ENCODE data around the gene FOXF1. TPM values are rescaled to one million over a fixed set of nuclear protein-coding genes. Genes with fewer than 3 reads are reported as not detected.

Gene FOXF1
- total and polyA plus RNA-seq, 2 donors from 2014 or later: 0.57 to 0.67 TPM

DNA sequence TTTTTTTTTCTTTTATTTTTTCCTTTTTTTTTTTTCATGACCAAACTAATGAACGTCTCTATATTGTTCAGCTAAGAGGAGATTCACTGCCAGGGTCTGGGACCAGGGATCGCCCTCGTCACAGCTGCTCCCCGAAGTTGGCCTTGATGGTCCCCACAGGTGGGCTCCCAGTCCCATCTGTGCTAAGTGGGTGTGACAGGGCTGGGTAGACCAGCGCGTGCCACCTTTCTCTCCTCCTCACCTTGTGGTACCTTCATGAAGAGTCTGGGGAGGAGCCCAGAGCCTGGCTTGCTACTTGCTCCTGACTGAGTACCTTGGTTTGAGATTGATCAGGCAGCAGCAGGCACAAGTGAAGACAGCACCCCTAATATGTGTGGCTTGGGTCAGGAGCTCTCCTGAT lies 6.5 kb upstream of the FOXF1 start:
- intact Hi-C loops (cut with DNase I): loop anchor here (10.0 kb wide), 1 partner anchor 169 kb away; no protein-coding TSS in a partner anchor
- no peak for FAIRE-seq
- H3K27ac ChIP-seq (ENCODE audit: low read depth in 2 of 2, low read length in 2 of 2): no peak overlapping the region

DNA sequence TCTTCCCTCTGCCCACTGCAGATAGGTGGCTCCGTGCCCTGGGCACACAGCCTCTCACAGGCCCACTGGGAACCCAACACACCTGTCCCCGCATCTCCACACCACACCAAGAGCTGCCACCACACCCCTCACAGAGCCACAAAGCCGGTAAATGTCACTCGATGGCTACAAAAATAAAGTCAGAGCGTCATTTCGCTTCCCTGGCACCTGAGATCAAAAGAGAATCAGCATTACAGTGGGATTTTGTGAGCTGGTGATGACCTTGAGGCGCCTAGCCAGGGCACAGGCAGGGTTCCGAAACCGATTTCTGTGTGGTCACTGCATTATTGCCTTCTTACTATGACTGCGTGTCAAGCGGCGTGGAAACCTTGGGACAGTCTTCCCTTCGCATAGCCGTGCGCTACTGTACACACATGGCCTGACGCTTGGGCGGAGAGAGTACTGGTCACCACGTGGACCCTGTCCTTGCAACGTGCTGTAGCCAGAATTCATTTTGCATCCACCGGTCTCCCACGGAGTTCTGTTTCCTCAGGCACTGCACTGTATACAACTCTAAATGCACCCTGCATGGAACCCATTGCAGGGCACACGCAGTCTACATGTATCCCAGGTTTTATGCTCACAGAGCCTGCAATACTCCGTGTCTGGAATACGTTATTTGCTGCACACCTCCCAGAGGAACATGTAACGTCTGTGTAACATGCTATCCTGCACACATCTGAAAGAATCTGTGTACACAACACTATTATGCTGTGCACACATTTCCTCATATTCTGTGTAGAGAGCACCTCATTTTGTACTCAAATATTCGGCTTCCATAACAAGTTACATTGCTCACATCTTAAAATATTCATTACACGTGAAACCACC lies 5.8 kb upstream of the FOXF1 start:
- intact Hi-C loops (cut with DNase I): loop anchor here (10.0 kb wide), 1 partner anchor 170 kb away; no protein-coding TSS in a partner anchor
- H3K27ac ChIP-seq (ENCODE audit: low read depth in 2 of 2, low read length in 2 of 2): no peak overlapping the region
- peaks cover 78% of the 10 kb centered on the region for H3K27me3 ChIP-seq (ENCODE audit: control insufficient read depth, insufficient read depth, low read length)
- DNase-seq: peak in 1 of 5 donors; percentile 28
- TF ChIP-seq, protein P1, sequence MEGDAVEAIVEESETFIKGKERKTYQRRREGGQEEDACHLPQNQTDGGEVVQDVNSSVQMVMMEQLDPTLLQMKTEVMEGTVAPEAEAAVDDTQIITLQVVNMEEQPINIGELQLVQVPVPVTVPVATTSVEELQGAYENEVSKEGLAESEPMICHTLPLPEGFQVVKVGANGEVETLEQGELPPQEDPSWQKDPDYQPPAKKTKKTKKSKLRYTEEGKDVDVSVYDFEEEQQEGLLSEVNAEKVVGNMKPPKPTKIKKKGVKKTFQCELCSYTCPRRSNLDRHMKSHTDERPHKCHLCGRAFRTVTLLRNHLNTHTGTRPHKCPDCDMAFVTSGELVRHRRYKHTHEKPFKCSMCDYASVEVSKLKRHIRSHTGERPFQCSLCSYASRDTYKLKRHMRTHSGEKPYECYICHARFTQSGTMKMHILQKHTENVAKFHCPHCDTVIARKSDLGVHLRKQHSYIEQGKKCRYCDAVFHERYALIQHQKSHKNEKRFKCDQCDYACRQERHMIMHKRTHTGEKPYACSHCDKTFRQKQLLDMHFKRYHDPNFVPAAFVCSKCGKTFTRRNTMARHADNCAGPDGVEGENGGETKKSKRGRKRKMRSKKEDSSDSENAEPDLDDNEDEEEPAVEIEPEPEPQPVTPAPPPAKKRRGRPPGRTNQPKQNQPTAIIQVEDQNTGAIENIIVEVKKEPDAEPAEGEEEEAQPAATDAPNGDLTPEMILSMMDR (IDR thresholded peaks at IDR 0.05; ENCODE audit: borderline replicate concordance, extremely low read depth, insufficient read depth): no peak
- no peak overlapping the region for H3K9ac ChIP-seq (ENCODE audit: low read length in 3 of 3)
- no peaks in the 10 kb centered on the region for H3K9me3 ChIP-seq (ENCODE audit: control insufficient read depth in 2 of 3, insufficient read depth in 1 of 3, low read length in 3 of 3)
- no peak overlapping the region for H3K4me3 ChIP-seq (ENCODE audit: low read length in 3 of 3)
- H3K36me3 ChIP-seq (ENCODE audit: control insufficient read depth in 2 of 3, insufficient read depth in 3 of 3, low read length in 3 of 3): no peaks in the 10 kb centered on the region
- no peak for FAIRE-seq
- peaks cover 0 to 15% (median 0%) of the 10 kb centered on the region in 3 donors for H3K4me1 ChIP-seq (ENCODE audit: control insufficient read depth in 2 of 3, insufficient read depth in 2 of 3, low read depth in 1 of 3, low read length in 3 of 3)

More for the DNA sequence above, 6.5 kb upstream of the FOXF1 start:
- Histone ChIP-seq H3K27me3 (ENCODE audit: control insufficient read depth, insufficient read depth, low read length) (peaks cover 81% of the 10 kb centered on the region), H3K36me3 (ENCODE audit: control insufficient read depth in 2 of 3, insufficient read depth in 3 of 3, low read length in 3 of 3) (no peaks in the 10 kb centered on the region), H3K9ac (ENCODE audit: low read length in 3 of 3) (no peak overlapping the region), H3K4me1 (ENCODE audit: control insufficient read depth in 2 of 3, insufficient read depth in 2 of 3, low read depth in 1 of 3, low read length in 3 of 3) (peaks cover 0 to 12% (median 0%) of the 10 kb centered on the region in 3 donors), H3K9me3 (ENCODE audit: control insufficient read depth in 2 of 3, insufficient read depth in 1 of 3, low read length in 3 of 3) (no peaks in the 10 kb centered on the region), H3K4me3 (ENCODE audit: low read length in 3 of 3) (no peak overlapping the region)
- peak in 1 of 5 donors; percentile 29 for DNase-seq
- TF ChIP-seq, protein P1 (IDR thresholded peaks at IDR 0.05; ENCODE audit: borderline replicate concordance, extremely low read depth, insufficient read depth): no peak

DNA sequence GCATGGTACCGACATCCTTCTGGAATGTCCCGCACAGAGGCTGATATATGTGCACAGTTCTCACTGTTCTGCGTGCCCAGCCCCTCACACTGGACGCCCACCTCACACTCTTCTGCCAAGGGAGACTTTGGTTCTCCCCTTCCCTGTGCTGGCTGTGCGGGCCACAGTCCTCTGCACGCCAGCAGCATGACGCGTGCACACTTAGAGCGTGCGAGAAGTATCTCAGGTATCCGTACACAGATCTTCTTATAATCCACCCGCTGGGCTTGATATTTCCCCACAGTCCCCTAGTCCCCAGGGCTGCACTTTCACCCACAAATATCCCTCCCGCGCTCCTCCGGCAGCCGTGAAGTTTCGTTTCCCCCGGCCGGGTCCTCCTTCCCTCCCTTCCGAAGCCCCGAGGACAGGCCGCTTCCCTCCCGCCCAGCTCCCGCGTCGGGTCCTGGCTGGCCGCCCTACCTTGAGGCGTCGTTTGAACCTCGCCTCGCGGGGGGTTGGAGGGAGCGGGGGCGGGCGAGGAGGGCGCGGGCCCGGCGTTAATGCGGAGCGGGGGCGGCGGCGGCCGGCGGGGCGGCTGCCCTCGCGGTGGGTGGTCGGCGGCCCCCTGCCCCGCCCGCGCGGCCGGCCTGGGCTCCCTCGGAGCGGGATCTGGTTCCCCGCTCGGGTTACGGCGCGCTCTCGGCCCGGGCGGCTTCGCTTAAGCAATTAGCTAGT lies 5.0 kb upstream of the FOXF1 start:
- Histone ChIP-seq H3K4me3 (ENCODE audit: low read length in 3 of 3) (no peak overlapping the region), H3K4me1 (ENCODE audit: control insufficient read depth in 2 of 3, insufficient read depth in 2 of 3, low read depth in 1 of 3, low read length in 3 of 3) (peaks cover 0 to 15% (median 0%) of the 10 kb centered on the region in 3 donors), H3K27me3 (ENCODE audit: control insufficient read depth, insufficient read depth, low read length) (peaks cover 71% of the 10 kb centered on the region), H3K9ac (ENCODE audit: low read length in 3 of 3) (no peak overlapping the region), H3K36me3 (ENCODE audit: control insufficient read depth in 2 of 3, insufficient read depth in 3 of 3, low read length in 3 of 3) (no peaks in the 10 kb centered on the region), H3K9me3 (ENCODE audit: control insufficient read depth in 2 of 3, insufficient read depth in 1 of 3, low read length in 3 of 3) (no peaks in the 10 kb centered on the region), H3K27ac (ENCODE audit: low read depth in 2 of 2, low read length in 2 of 2) (no peak overlapping the region)
- intact Hi-C loops (cut with DNase I): loop anchor here (10.0 kb wide), 1 partner anchor 171 kb away; no protein-coding TSS in a partner anchor
- TF ChIP-seq, protein P1 (IDR thresholded peaks at IDR 0.05; ENCODE audit: borderline replicate concordance, extremely low read depth, insufficient read depth): no peak
- peak in 3 of 5 donors; percentile 42 to 49 (median 42) for DNase-seq
- FAIRE-seq: no peak

All from kidney (tissue), 14 donors.